Tibial nerve (tissue), 4 donors: Measurements from ENCODE around the gene MORC2. TPM values are rescaled to one million over a fixed set of nuclear protein-coding genes. Genes with fewer than 3 reads are reported as not detected.

Source experiments
- DNase-seq, 2 donors: peaks; one replicate each; pipeline ENCODE4 v3.0.0-alpha.2; 2019; ENCODE audit warnings: low spot score in 2 of 2
- H3K27ac ChIP-seq, 4 donors: fragments of 200-600 bp; sonication (generic) in 3 of 4; one replicate each; pipeline ENCODE4 v1.5.1; 2017 to 2019; ENCODE audit warnings: mild to moderate bottlenecking in 1 of 4
- H3K27me3 ChIP-seq, 2 donors: fragments of 200-600 bp; sonication (generic) in 1 of 2; one replicate each; pipeline versions ENCODE4 v1.5.1 to v1.6.0; 2017 to 2019
- H3K36me3 ChIP-seq, 3 donors: fragments of 200-600 bp; sonication (generic); one replicate each; pipeline ENCODE4 v1.5.1; 2018 to 2019
- H3K4me1 ChIP-seq, 4 donors: fragments of 200-600 bp; sonication (generic) in 3 of 4; one replicate each; pipeline ENCODE4 v1.5.1; 2017 to 2019
- H3K4me3 ChIP-seq, 4 donors: fragments of 200-600 bp; sonication (generic) in 3 of 4; one replicate each; pipeline ENCODE4 v1.5.1; 2017 to 2019; ENCODE audit warnings: mild to moderate bottlenecking in 1 of 4, moderate library complexity in 1 of 4
- H3K9me3 ChIP-seq, 4 donors: fragments of 200-600 bp; sonication (generic) in 3 of 4; one replicate each; pipeline ENCODE4 v1.5.1; 2017 to 2019
- CTCF ChIP-seq, 5 experiments: fragments of 200-600 bp in 3 of 5; fragments of 450-650 bp in 2 of 5; sonication (generic) in 3 of 5; IDR thresholded peaks; one replicate each; pipeline ENCODE4 v1.5.1; 2016 to 2019; ENCODE audit warnings: antibody characterized with exemption in 5 of 5, mild to moderate bottlenecking in 3 of 5, moderate library complexity in 2 of 5
- EP300 ChIP-seq, 2 donors: sonication (generic); formaldehyde crosslinking; IDR thresholded peaks; one replicate each; pipeline ENCODE4 v1.6.1; 2017; ENCODE audit warnings: antibody characterized with exemption in 2 of 2, mild to moderate bottlenecking in 1 of 2
- POLR2A ChIP-seq, 2 donors: fragments of 450-650 bp; IDR thresholded peaks; one replicate each; pipeline ENCODE4 v1.6.1; 2017; ENCODE audit warnings: antibody characterized with exemption in 2 of 2, mild to moderate bottlenecking in 2 of 2, moderate library complexity in 2 of 2
- WGBS, 2 donors: methylation state at CpG; one replicate each; pipeline ENCODE4 v1.1.5; 2018; 5-methylcytosine and 5-hydroxymethylcytosine counted together
- total RNA-seq, 4 donors: library from RNA; depleted of rRNA; stranded (reverse); fragments of >200 nt; gene quantifications; one replicate each; pipeline ENCODE4 v1.1.0, GENCODE V29; 2016

MORC2 gene
- total RNA-seq, 4 donors from 2014 or later, result 18.0 to 22.0 (median 21.0) TPM

DNA sequence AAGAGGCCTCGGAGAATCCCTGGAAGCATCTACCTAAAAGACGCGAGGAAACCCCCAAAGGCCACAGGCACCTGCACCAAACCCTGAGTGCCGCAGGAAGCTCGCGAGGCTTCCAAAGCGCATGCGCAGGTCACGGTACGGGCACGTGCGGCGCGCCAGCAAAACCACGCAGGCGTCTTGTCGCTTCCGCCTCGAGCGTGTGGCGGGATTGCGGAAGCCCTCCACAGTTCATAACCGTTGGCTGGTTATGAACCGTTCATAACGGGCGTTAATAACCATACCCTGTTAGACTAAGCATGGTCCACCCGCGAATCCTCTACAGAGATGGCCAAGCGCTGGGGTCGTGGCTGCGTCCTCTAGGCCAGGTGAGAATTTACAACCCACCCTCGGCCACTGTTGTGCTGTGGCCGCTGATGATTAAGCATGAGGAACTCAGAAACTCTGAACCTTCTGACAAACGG, 46.4 kb downstream of the MORC2 start:
- peaks cover 0 to 13% (median 3%) of the 10 kb centered on the region in 4 donors for H3K4me1 ChIP-seq
- no peaks in the 10 kb centered on the region for H3K27me3 ChIP-seq
- no peaks in the 10 kb centered on the region for H3K9me3 ChIP-seq
- TF ChIP-seq CTCF (IDR thresholded peaks at IDR 0.05) (no peak), EP300 (IDR thresholded peaks at IDR 0.05) (peak in 1 of 2 donors; percentile 35), POLR2A (IDR thresholded peaks at IDR 0.05) (peak in 1 of 2 donors; percentile 36)
- H3K27ac ChIP-seq, result peak overlapping the region in 2 of 4 donors; percentile 5 to 55
- no peak for DNase-seq
- H3K36me3 ChIP-seq, result peaks cover 0 to 33% (median 0%) of the 10 kb centered on the region in 3 donors
- 39 to 67% methylated on average over 34 of the region's 34 CpGs for WGBS, 2 donors
- H3K4me3 ChIP-seq, result peak overlapping the region; percentile 10 to 46 (median 28)

DNA sequence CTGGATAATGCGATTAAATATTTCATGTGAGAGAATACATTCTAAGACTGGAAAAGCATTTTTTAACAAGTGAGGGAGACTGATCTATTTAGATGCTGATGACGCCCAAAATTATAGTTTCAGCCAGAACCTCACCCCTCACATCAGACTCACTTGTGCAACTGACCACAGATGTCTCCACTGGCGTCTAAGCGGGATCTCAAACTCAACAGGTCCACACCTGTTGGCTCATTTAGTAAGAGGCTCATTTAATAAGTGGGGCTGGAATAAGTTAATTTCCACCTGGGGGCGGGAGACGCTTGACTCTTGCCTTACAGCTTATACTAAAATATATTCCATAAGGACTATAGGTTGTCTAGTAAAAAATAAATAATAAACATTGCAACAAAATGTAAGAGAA, 47.5 kb downstream of the MORC2 start:
- 57 to 74% methylated on average over 6 of the region's 6 CpGs for WGBS, 2 donors
- H3K4me1 ChIP-seq, result peaks cover 0 to 13% (median 3%) of the 10 kb centered on the region in 4 donors
- peaks cover 0 to 22% (median 0%) of the 10 kb centered on the region in 3 donors for H3K36me3 ChIP-seq
- H3K4me3 ChIP-seq, result peak overlapping the region in 2 of 4 donors; percentile 35 to 46
- no peaks in the 10 kb centered on the region for H3K27me3 ChIP-seq
- no peak for DNase-seq
- peaks cover 0 to under 1% (median 0%) of the 10 kb centered on the region in 4 donors for H3K9me3 ChIP-seq
- no peak overlapping the region for H3K27ac ChIP-seq
- TF ChIP-seq CTCF (IDR thresholded peaks at IDR 0.05) (no peak), EP300 (IDR thresholded peaks at IDR 0.05) (no peak), POLR2A (IDR thresholded peaks at IDR 0.05) (no peak)

- peaks cover 0 to 15% (median 0%) of the 10 kb centered on the region in 3 donors for H3K36me3 ChIP-seq
- no peak for TF ChIP-seq POLR2A (IDR thresholded peaks at IDR 0.05)
- TF ChIP-seq CTCF (IDR thresholded peaks at IDR 0.05), result peak; percentile 77 to 95 (median 84)
- H3K9me3 ChIP-seq, result peaks cover 0 to 8% (median 1%) of the 10 kb centered on the region in 4 donors
- H3K27me3 ChIP-seq, result no peaks in the 10 kb centered on the region
- no peak overlapping the region for H3K4me3 ChIP-seq
- DNase-seq, result peak; percentile 79 to 91
- H3K4me1 ChIP-seq, result peaks cover 0 to 13% (median 3%) of the 10 kb centered on the region in 4 donors
- 2 to 6% methylated on average over 9 of the region's 9 CpGs for WGBS, 2 donors
- H3K27ac ChIP-seq, result no peak overlapping the region
These were observed 48.2 kb downstream of the MORC2 start for GRCh38 chr22:30920407-30920806.

DNA sequence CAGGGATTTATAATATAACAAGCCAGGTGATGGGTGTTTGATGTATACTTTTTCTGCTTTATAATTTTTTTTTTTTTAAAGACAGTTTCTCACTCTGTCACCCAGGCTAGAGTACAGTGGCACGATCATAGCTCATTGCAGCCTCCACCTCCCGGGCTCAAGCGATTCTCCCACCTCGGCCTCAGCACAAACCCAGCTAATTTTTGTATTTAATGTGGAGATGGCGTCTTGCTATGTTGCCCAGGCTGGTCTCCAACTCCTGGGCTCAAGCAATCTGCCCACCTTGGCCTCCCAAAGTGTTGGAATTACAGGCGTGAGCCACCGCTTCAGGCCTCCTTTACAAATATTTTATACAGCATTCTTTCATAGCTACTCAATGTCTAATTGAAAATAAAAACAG, 48.6 kb downstream of the MORC2 start:
- H3K9me3 ChIP-seq, result peaks cover 0 to 12% (median 3%) of the 10 kb centered on the region in 4 donors
- H3K27ac ChIP-seq, result no peak overlapping the region
- TF ChIP-seq POLR2A (IDR thresholded peaks at IDR 0.05) (no peak), CTCF (IDR thresholded peaks at IDR 0.05) (no peak), EP300 (IDR thresholded peaks at IDR 0.05) (no peak)
- DNase-seq, result no peak
- no peak overlapping the region for H3K4me3 ChIP-seq
- 81 to 84% methylated on average over 7 of the region's 7 CpGs for WGBS, 2 donors
- H3K4me1 ChIP-seq, result peaks cover 0 to 13% (median 3%) of the 10 kb centered on the region in 4 donors
- peaks cover 0 to 11% (median 0%) of the 10 kb centered on the region in 3 donors for H3K36me3 ChIP-seq
- no peaks in the 10 kb centered on the region for H3K27me3 ChIP-seq

DNA sequence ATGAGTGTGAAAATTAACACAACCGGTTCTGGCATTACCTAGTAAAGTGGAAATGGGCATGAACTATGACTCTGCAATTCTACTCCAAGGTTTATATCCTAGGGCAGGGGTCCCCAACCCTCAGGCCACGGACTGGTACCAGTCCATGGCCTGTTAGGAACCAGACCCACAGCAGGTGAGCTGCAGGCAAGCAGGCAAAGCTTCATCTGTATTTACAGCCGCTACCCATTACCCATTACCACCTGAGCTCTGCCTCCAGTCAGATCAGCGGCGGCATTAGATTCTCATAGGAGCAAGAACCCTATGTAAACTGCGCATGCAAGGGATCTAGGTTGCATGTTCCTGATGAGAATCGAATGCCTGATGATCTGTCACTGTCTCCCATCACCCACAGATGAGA, 49.8 kb downstream of the MORC2 start:
- no peak for TF ChIP-seq EP300 (IDR thresholded peaks at IDR 0.05)
- TF ChIP-seq POLR2A (IDR thresholded peaks at IDR 0.05), result no peak
- TF ChIP-seq CTCF (IDR thresholded peaks at IDR 0.05), result no peak
- peaks cover 0 to 13% (median 3%) of the 10 kb centered on the region in 4 donors for H3K4me1 ChIP-seq
- H3K27me3 ChIP-seq, result no peaks in the 10 kb centered on the region
- DNase-seq, result no peak
- no peak overlapping the region for H3K4me3 ChIP-seq
- WGBS, 2 donors, result 84 to 87% methylated on average over 7 of the region's 7 CpGs
- no peak overlapping the region for H3K27ac ChIP-seq
- H3K9me3 ChIP-seq, result peaks cover 0 to 13% (median 6%) of the 10 kb centered on the region in 4 donors
- peaks cover 0 to under 1% (median 0%) of the 10 kb centered on the region in 3 donors for H3K36me3 ChIP-seq
